Caco-2 (cell line): ENCODE measurements around the gene ALK. TPM values are rescaled to one million over a fixed set of nuclear protein-coding genes. Genes with fewer than 3 reads are reported as not detected.

Experiments used
- BruUV-seq: library from RNA; stranded (reverse); fragments of 400-500 nt; replicated peaks from 2 replicates; lab custom pipeline; 2021; lab: Mats Ljungman, UMichigan
- CTCF ChIA-PET: fragments of 300-600 bp; sonication (Branson Sonifier 250); formaldehyde crosslinking; loops from one replicate; lab custom pipeline; 2022; ENCODE audit warnings: antibody characterized with exemption; lab: Charles Lee
- POLR2A ChIA-PET: fragments of 300-600 bp; sonication (Branson Sonifier 250); formaldehyde crosslinking; loops from one replicate; lab custom pipeline; 2022; ENCODE audit warnings: antibody characterized with exemption; lab: Charles Lee
- DNase-seq, 2 experiments: peaks; one replicate each; pipeline versions ENCODE4 v3.0.0 to v3.0.0-alpha.2; 2020 to 2022
- H3K27me3 ChIP-seq: replicated peaks from 2 replicates; pipeline ENCODE4 v1.6.0; 2011; ENCODE audit warnings: low read length; ENCODE audit not compliant: control insufficient read depth, insufficient read depth
- H3K36me3 ChIP-seq: 2 replicates; pipeline ENCODE4 v1.5.1; 2011; ENCODE audit warnings: low read length; ENCODE audit not compliant: control insufficient read depth, insufficient read depth
- H3K4me1 ChIP-seq: fragments of 250-450 bp; sonication (Bioruptor Pico); 2 replicates; pipeline ENCODE4 v1.5.1; 2020; ENCODE audit warnings: mild to moderate bottlenecking
- H3K4me3 ChIP-seq: 2 replicates; pipeline ENCODE4 v1.5.1; 2011; ENCODE audit warnings: low read depth, mild to moderate bottlenecking, control low read depth, low read length
- H3K9me3 ChIP-seq: fragments of 250-450 bp; sonication (Bioruptor Pico); 2 replicates; pipeline ENCODE4 v1.5.1; 2020; ENCODE audit warnings: mild to moderate bottlenecking, moderate library complexity
- H3K27ac Mint-ChIP-seq: one replicate; pipeline ENCODE4 v1.8.0; 2022; ENCODE audit warnings: mixed read lengths; ENCODE audit not compliant: unreplicated experiment
- H3K27me3 Mint-ChIP-seq: one replicate; pipeline ENCODE4 v1.8.0; 2022; ENCODE audit warnings: mixed read lengths; ENCODE audit not compliant: insufficient read depth, unreplicated experiment
- H3K36me3 Mint-ChIP-seq: one replicate; pipeline ENCODE4 v1.8.0; 2022; ENCODE audit warnings: mild to moderate bottlenecking, mixed read lengths; ENCODE audit not compliant: insufficient read depth, unreplicated experiment
- H3K4me1 Mint-ChIP-seq: one replicate; pipeline ENCODE4 v1.8.0; 2022; ENCODE audit warnings: low read depth, mixed read lengths; ENCODE audit not compliant: unreplicated experiment
- H3K4me3 Mint-ChIP-seq: one replicate; pipeline ENCODE4 v1.8.0; 2022; ENCODE audit warnings: mild to moderate bottlenecking, moderate library complexity, mixed read lengths; ENCODE audit not compliant: unreplicated experiment
- H3K9me3 Mint-ChIP-seq: one replicate; pipeline ENCODE4 v1.8.0; 2022; ENCODE audit warnings: mixed read lengths; ENCODE audit not compliant: unreplicated experiment
- intact Hi-C: fragments of 100-400 bp; cut with micrococcal nuclease; formaldehyde crosslinking; loops from one replicate; pipeline ENCODE4 v1.10.0; 2022; ENCODE audit not compliant: unreplicated experiment
- total RNA-seq: library from RNA; stranded (reverse); gene quantifications from 2 replicates; pipeline ENCODE4 v1.2.3, GENCODE V29; 2022
- TF ChIP-seq, protein P1 (sequence below), 2 experiments: fragments of 200-600 bp in 1 of 2; IDR thresholded peaks; 1 replicate in 1 of 2; 2 replicates in 1 of 2; pipeline versions ENCODE4 v1.5.1 to v1.8.0; 2011 to 2022; ENCODE audit warnings: antibody characterized with exemption in 1 of 2, control low read depth in 1 of 2, inconsistent platforms in 1 of 2, low read depth in 1 of 2, low read length in 1 of 2, mild to moderate bottlenecking in 1 of 2, moderate library complexity in 1 of 2; ENCODE audit not compliant: insufficient read depth in 1 of 2, severe bottlenecking in 1 of 2, unreplicated experiment in 1 of 2

Gene ALK
- total RNA-seq, 1 experiment from 2014 or later = 0.11 TPM

DNA sequence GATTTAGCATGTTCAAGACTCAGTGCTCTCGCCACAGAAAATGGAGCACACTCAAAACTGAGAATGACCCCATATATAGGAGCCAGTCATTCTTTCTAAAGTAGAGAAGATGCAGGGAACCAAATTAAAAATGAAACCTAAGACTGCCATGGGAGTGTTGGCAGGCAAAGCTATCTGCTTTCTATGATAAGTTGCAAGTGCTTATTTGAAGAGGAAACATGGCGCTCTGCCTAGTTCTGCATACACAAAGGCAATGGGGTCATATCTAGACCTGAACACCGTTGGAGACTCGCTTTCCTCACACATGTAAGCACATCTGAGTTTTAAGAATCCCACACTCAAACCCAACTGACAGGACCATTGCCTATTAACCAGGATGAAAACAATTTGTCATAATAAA, 292.5 kb downstream of the ALK start:
- intact Hi-C loops = no loop called here
- H3K4me3 Mint-ChIP-seq = no peak overlapping the region

DNA sequence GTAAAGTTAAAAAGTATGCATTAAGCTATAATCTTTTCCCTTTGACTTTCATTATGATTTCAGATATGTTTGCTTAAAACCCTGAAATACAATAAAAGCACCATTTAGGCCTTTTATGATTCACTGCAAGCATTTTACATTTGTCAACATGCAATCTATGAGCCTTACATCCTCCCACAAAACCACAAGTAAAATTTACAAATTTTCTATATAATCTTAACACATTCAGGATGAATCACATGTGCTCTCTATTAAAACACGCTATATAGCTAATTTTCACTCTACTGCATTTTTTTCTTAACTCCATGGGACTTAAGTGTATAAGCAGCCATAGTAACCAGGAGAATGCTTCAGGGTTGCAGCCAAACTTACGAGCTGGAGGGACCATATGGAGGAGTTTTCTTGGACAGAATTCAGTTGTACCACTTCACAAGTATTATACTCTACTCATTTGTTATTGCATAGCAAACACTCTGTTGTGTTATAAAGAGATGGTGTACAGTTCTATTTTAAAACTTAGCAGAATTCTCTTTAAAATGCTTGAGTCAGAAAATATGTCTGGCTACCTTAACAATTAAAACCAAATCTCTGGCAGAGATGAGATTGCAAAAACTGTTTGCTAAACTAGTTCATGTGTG, 293.2 kb downstream of the ALK start:
- Mint-ChIP-seq H3K27ac (no peak overlapping the region), H3K36me3 (no peaks in the 10 kb centered on the region), H3K9me3 (peaks cover 9% of the 10 kb centered on the region), H3K4me3 (no peak overlapping the region), H3K27me3 (peaks cover 31% of the 10 kb centered on the region), H3K4me1 (no peaks in the 10 kb centered on the region)
- no peak for DNase-seq
- Histone ChIP-seq H3K9me3 (no peaks in the 10 kb centered on the region), H3K27me3 (0 out of 2 replicates have a peak, but pooled peaks cover 2% of the 10 kb centered on the region), H3K4me1 (no peaks in the 10 kb centered on the region), H3K4me3 (no peak overlapping the region), H3K36me3 (no peaks in the 10 kb centered on the region)
- BruUV-seq = no TSS peak
- TF ChIP-seq, protein P1, sequence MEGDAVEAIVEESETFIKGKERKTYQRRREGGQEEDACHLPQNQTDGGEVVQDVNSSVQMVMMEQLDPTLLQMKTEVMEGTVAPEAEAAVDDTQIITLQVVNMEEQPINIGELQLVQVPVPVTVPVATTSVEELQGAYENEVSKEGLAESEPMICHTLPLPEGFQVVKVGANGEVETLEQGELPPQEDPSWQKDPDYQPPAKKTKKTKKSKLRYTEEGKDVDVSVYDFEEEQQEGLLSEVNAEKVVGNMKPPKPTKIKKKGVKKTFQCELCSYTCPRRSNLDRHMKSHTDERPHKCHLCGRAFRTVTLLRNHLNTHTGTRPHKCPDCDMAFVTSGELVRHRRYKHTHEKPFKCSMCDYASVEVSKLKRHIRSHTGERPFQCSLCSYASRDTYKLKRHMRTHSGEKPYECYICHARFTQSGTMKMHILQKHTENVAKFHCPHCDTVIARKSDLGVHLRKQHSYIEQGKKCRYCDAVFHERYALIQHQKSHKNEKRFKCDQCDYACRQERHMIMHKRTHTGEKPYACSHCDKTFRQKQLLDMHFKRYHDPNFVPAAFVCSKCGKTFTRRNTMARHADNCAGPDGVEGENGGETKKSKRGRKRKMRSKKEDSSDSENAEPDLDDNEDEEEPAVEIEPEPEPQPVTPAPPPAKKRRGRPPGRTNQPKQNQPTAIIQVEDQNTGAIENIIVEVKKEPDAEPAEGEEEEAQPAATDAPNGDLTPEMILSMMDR (IDR thresholded peaks at IDR 0.05; ENCODE audit: insufficient read depth in 1 of 2, low read depth in 1 of 2, low read length in 1 of 2, severe bottlenecking in 1 of 2, unreplicated experiment in 1 of 2) = no peak
- ChIA-PET CTCF (no interaction called here), POLR2A (no interaction called here)
- intact Hi-C loops = no loop called here

More for the DNA sequence above, 292.5 kb downstream of the ALK start:
- peaks cover 9% of the 10 kb centered on the region for H3K9me3 Mint-ChIP-seq
- TF ChIP-seq, protein P1 (IDR thresholded peaks at IDR 0.05; ENCODE audit: insufficient read depth in 1 of 2, low read depth in 1 of 2, low read length in 1 of 2, severe bottlenecking in 1 of 2, unreplicated experiment in 1 of 2) = no peak
- Histone ChIP-seq H3K36me3 (no peaks in the 10 kb centered on the region), H3K9me3 (no peaks in the 10 kb centered on the region), H3K27me3 (0 out of 2 replicates have a peak, but pooled peaks cover 2% of the 10 kb centered on the region), H3K4me1 (no peaks in the 10 kb centered on the region), H3K4me3 (no peak overlapping the region)
- BruUV-seq = no TSS peak
- no peaks in the 10 kb centered on the region for H3K4me1 Mint-ChIP-seq
- CTCF ChIA-PET = no interaction called here
- DNase-seq = no peak
- peaks cover 35% of the 10 kb centered on the region for H3K27me3 Mint-ChIP-seq
- H3K36me3 Mint-ChIP-seq = no peaks in the 10 kb centered on the region
- no peak overlapping the region for H3K27ac Mint-ChIP-seq
- POLR2A ChIA-PET = no interaction called here

DNA sequence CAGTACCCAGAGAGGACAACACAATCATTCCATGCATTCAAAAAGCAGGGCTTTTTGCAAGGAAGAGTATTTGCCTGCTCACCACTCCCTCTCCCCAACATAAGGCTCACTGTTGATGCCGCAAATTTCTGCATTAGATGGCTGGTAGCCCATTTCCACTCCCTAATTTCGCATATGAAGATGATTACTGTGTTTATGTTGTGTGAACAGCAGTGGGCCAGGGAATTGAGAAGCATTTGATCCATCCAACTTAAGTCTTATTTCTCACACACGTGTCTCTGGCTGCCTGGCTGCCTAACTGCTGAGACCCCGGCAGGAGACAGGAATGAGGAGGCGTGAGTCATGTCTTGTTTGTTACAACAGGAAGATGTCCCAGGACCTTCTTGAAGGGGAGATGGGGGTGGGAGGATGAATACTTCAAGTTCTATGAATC, 294.1 kb downstream of the ALK start:
- TF ChIP-seq, protein P1 (IDR thresholded peaks at IDR 0.05; ENCODE audit: insufficient read depth in 1 of 2, low read depth in 1 of 2, low read length in 1 of 2, severe bottlenecking in 1 of 2, unreplicated experiment in 1 of 2) = no peak
- Histone ChIP-seq H3K27me3 (0 out of 2 replicates have a peak, but pooled peaks cover 2% of the 10 kb centered on the region), H3K4me3 (no peak overlapping the region), H3K4me1 (no peaks in the 10 kb centered on the region), H3K36me3 (no peaks in the 10 kb centered on the region), H3K9me3 (no peaks in the 10 kb centered on the region)
- Mint-ChIP-seq H3K4me3 (no peak overlapping the region), H3K27me3 (peaks cover 30% of the 10 kb centered on the region), H3K27ac (no peak overlapping the region), H3K36me3 (no peaks in the 10 kb centered on the region), H3K4me1 (no peaks in the 10 kb centered on the region), H3K9me3 (peaks cover 2% of the 10 kb centered on the region)
- no TSS peak for BruUV-seq
- POLR2A ChIA-PET = no interaction called here
- no peak for DNase-seq
- intact Hi-C loops = no loop called here
- CTCF ChIA-PET = no interaction called here
